ENCODE results near the gene SPSB3. TPM values are rescaled to one million over a fixed set of nuclear protein-coding genes. Genes with fewer than 3 reads are reported as not detected.

Gene SPSB3
- 78.3 TPM for total RNA-seq

GRCh38 chr16:1782408-1783264, at the start of gene SPSB3, which contains the start of gene NUBP2:
Gene SPSB3 (minus strand): TSS chr16:1782571. CDS start chr16:1781483, 1,088 bp downstream.
Gene NUBP2 (plus strand): TSS chr16:1782960. CDS start chr16:1783021, 61 bp downstream.

DNA sequence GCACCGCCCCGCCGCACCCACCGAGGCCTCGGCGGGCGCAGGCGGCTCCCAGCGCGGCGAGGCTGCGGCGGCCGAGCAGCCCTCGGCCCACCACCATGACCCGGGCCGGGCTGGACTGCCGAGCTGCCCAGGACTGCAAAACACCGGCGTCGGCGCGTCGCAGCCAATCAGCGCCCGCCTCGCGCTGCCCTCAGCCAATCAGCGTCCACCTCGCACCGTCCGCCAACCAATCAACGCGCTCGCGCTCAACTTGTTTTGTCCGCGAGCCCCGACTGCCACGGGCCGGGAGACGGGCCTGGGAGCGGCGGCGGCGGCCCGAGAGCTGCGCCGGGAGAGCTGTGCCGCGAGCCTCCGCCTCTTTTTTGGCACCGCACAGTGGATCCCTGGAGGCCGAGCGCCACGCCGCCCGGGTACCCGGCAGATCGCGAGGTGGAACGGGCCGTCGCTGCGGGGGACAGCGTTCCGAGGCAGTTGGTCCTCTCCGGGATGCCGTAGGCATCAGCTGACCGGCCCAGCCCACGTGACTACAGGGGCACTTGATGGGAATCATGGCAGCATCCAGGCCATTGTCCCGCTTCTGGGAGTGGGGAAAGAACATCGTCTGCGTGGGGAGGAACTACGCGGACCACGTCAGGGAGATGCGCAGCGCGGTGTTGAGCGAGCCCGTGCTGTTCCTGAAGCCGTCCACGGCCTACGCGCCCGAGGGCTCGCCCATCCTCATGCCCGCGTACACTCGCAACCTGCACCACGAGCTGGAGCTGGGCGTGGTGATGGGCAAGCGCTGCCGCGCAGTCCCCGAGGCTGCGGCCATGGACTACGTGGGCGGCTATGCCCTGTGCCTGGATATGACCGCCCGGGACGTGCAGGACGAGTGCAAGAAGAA, 44.6 kb upstream of the SPSB3 start, which contains the start of the genes FAHD1 and HAGH:
Gene FAHD1 (plus strand): TSS at position 516 of the 883 bp plus-strand sequence. CDS start 33 bp downstream, at position 549.
Gene HAGH (minus strand): TSS at position 135 of the 883 bp plus-strand sequence. CDS start 38 bp downstream, at position 97.

GRCh38 chr16:1793578-1794220, 11.3 kb upstream of the SPSB3 start, which contains the start of gene IGFALS:
Gene IGFALS (minus strand): TSS chr16:1793705. CDS start chr16:1793652, 53 bp downstream.

DNA sequence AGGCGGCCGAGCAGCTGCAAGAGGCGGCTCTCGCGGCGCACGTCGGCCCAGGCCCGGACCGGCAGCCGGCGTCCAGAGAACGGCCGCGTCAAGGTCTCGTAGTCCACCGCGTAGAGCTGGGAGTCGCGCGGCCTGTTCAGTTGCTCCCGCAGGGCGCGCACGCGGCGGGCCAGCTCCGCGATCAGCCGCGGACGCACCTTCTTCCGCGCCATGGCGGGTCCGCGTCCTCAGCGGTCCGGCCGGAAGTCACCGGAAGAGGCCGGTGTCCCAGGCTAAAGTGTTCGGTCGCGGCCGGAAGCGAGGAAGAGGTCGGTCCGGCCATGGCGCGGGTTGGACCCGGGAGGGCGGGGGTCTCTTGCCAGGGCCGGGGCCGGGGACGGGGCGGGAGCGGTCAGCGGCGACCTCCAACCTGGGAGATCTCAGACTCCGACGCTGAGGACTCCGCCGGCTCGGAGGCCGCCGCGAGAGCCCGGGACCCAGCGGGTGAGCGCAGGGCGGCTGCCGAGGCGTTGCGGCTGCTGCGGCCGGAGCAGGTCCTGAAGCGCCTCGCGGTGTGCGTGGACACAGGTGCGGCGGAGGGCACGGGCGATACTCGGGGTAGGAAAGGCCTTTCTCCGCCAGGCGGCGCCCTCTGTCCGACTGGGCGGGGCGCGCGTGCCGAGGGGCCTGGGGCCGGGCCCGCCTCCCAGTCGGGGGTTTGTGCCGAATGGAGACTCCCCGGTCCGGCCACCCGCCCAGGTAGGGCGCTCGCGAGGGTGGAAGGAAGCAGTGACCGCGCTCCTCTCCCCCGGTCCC, 9.3 kb downstream of the SPSB3 start, which contains the start of gene MRPS34:
Gene MRPS34 (minus strand): TSS at position 227 of the 795 bp plus-strand sequence. CDS start 15 bp downstream, at position 212.

GRCh38 chr16:1772362-1772907, 9.9 kb downstream of the SPSB3 start, which contains the start of gene EME2:
Gene EME2 (plus strand): TSS chr16:1772810. CDS start chr16:1773228, 418 bp downstream.

DNA sequence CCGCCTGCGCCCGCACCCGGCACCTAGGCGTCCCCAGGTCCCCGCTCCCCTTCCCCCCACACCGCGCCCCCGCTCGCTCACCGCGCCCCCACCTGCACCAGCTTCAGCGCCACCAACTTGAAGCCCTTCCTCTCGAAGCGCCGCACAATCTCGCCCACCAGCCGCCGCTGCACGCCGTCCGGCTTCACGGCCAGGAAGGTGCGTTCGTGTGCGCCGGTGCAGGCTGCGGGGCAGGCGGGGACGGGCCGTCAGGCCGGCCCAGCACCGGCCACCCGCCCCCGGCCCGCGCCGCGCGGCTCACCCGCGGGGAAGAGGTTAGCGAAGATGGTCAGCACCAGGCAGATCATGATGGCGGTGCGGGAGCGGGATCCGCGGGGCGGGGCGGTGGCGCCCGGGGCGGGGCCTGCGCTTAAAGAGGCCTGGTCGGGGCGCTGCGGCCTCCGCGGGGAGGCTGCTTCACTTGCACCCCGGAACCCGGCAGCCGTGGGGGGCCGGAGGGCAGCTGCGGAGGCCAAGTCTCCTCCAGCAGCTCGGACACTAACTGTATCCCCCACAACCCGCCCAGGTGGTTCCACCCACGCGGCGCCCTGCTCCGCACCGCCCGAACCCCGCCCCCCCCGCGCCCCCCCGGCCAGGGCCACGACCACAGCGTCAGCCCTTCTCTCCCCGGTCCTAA, 11.0 kb downstream of the SPSB3 start, which contains the start of gene NME3:
Gene NME3 (minus strand): TSS at position 356 of the 676 bp plus-strand sequence. CDS start 9 bp downstream, at position 347.

Small RNA genes within 50 kb of the gene (small RNA-seq; reads per million reads assigned to genes)
- gene MIR3177 (ENCODE audit: low replicate concordance): not detected

Other genes starting within 250 kb of the SPSB3 start
- 27.7 TPM for gene TMEM204, start 248.9 kb downstream of the SPSB3 start, total RNA-seq
- gene IFT140, start 170.5 kb downstream of the SPSB3 start, total RNA-seq: 68.0 TPM
- gene CRAMP1, start 170.2 kb downstream of the SPSB3 start, total RNA-seq: 17.2 TPM
- gene JPT2, start 104.3 kb downstream of the SPSB3 start, total RNA-seq: 44.8 TPM
- gene MAPK8IP3, start 76.4 kb downstream of the SPSB3 start, total RNA-seq: 65.9 TPM
- gene NME3, start 11.0 kb downstream of the SPSB3 start, total RNA-seq: 43.1 TPM
- gene EME2, start 9.8 kb downstream of the SPSB3 start, total RNA-seq: 20.1 TPM
- 63.4 TPM for gene MRPS34, start 9.4 kb downstream of the SPSB3 start, total RNA-seq
- gene NUBP2, start 389 bp upstream of the SPSB3 start, total RNA-seq: 70.1 TPM
- 7.0 TPM for gene IGFALS, start 11.1 kb upstream of the SPSB3 start, total RNA-seq
- gene HAGH, start 44.3 kb upstream of the SPSB3 start, total RNA-seq: 73.6 TPM
- 98.6 TPM for gene FAHD1, start 44.6 kb upstream of the SPSB3 start, total RNA-seq
- 0.29 TPM for gene MEIOB, start 89.6 kb upstream of the SPSB3 start, total RNA-seq
- 1.2 TPM for gene HS3ST6, start 135.8 kb upstream of the SPSB3 start, total RNA-seq
- gene MSRB1, start 160.6 kb upstream of the SPSB3 start, total RNA-seq: 22.4 TPM
- gene RPL3L, start 172.1 kb upstream of the SPSB3 start, total RNA-seq: 33.3 TPM
- gene NDUFB10, start 177.0 kb upstream of the SPSB3 start, total RNA-seq: 130 TPM
- gene RPS2, start 182.3 kb upstream of the SPSB3 start, total RNA-seq: 2,517 TPM
- gene RNF151, start 184.3 kb upstream of the SPSB3 start, total RNA-seq: not detected
- gene TBL3, start 189.5 kb upstream of the SPSB3 start, total RNA-seq: 32.2 TPM
- 0.47 TPM for gene NOXO1, start 198.9 kb upstream of the SPSB3 start, total RNA-seq
- 24.6 TPM for gene GFER, start 201.6 kb upstream of the SPSB3 start, total RNA-seq
- 3.2 TPM for gene SYNGR3, start 207.4 kb upstream of the SPSB3 start, total RNA-seq
- gene ZNF598, start 227.2 kb upstream of the SPSB3 start, total RNA-seq: 20.9 TPM
- gene NPW, start 237.2 kb upstream of the SPSB3 start, total RNA-seq: 7.0 TPM
- gene NHERF2, start 244.3 kb upstream of the SPSB3 start, total RNA-seq: 109 TPM

Data from metanephros (tissue), 2 donors.